IPS-18c (cell line): Measurements from ENCODE around the gene IRF7.
"Not testable (repeated sequence)": the region's sequence is repeated elsewhere in the genome, so short reads cannot be mapped to it uniquely, and the experiment has no call there.

Source experiments
- H3K4me3 ChIP-seq: 2 replicates; pipeline ENCODE4 v1.7.0; 2013; ENCODE audit warnings: low read depth, mild to moderate bottlenecking, low read length, moderate library complexity; ENCODE audit not compliant: insufficient read depth
- H3K9me3 ChIP-seq: one replicate; pipeline ENCODE4 v1.6.1; 2013; ENCODE audit warnings: mild to moderate bottlenecking, low read length, moderate library complexity; ENCODE audit not compliant: control insufficient read depth, insufficient read depth

IRF7 gene

DNA sequence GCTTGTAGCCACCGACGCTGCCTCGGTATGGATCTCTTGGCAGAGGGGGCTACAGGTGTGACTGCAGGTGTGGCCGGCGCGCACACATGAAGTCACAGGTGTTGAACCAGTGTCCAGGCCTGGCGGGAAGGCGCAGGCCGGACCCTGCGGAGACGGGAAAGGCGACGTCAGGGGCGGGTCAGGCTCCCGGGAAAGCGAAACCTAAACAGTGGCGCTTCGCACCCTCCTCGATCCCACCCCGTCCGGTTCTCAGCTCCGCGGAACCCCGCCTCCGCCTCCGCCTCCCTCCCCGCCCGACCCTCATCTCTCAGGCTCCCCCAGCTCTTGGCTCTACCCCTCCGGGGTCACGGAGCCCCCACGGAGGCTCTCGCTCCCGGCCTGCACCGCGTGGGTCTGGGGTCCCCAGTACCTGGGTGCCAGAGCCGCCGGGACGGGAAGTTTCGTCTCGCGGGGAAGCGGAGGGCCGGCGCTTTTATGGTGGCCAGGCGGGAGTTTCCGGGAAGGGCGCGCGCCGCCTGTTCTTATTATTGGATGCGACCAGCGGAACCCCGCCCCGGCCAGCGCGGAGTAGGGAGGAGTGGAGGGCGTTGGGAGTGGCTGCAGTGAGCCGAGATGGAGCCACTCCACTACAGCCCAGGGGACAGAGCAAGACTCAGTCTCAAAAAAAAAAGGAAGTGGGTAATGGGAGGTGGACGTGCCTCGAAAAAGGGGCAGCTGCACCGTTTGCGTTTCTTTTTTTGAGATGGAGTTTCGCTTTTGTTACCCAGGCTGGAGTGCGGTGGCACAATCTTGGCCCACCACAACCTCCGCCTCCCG, at the start of gene IRF7:
Gene IRF7, minus strand, starts transcription at position 447 of the 816 bp plus-strand sequence. CDS start 586 bp downstream, outside the sequence.
- Histone ChIP-seq H3K9me3 (no peaks in the 10 kb centered on the region), H3K4me3 (peak within 1 kb of the TSS; percentile 96)

DNA sequence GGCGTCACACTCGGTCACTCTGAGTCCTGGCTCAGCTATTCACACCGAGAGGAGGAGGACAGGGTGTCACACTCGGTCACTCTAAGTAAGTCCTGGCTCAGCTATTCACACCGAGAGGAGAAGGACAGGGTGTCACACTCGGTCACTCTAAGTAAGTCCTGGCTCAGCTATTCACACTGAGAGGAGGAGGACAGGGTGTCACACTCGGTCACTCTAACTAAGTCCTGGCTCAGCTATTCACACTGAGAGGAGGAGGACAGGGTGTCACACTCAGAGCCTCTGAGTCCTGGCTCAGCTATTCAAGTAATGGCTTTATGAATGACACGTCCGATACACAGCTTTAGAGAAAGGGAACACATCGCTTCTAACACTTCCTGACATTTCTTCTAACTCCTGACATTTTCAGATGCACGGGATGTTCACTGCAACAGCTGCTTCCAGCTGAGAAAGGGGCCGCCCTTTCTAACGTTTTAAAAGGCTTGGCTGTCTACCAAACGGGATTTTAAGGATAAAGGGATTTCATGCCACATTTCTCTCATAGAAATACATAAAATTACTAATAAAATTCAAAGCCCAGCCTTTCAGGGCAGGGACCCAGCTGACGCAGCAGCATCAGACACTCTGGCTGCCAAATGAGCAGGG, 49.4 kb upstream of the IRF7 start:
- no peak overlapping the region for H3K4me3 ChIP-seq

GRCh38 chr11:662689-663274, 47.0 kb upstream of the IRF7 start:
- Histone ChIP-seq H3K9me3 (no peaks in the 10 kb centered on the region), H3K4me3 (no peak overlapping the region)

More for the DNA sequence above, 49.4 kb upstream of the IRF7 start:
- H3K9me3 ChIP-seq: no peaks in the 10 kb centered on the region

DNA sequence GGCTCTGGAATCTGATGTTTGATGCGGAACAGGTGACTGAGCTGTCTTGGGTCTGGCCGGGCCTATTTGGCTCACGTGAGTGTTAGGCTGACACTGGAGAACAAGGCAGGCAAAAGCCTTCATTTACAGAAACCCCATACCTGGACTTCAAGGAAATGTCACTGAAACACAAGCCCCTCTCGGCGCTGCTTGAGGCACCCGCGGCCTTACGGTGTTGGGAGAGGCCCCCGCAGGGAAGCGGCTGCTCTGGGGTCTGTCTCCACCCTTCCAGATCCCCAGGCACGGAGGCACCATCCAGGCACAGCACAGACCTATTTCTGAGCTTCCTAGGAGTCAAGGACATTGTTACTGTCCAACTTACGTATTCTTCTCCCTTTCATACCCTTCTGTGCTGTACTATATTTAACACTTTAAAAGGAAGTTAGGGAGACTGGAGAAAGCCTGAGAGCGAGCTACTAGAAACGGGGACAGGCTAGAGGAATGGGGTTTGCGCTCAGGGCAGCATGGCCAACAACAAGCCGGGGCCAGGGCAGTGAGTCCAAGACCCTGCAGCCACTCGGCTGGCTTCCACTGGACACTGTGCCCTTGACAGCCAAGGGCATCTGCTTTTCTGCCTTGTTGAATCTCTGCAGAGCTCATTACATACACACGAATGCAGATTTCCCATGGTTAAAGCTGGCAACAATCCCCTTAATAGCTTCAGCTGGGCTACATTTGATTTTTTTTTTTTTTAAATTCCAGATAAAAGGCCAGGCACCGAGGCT, 45.1 kb upstream of the IRF7 start:
- Histone ChIP-seq H3K9me3 (no peaks in the 10 kb centered on the region), H3K4me3 (no peak overlapping the region)

- Histone ChIP-seq H3K9me3 (no peaks in the 10 kb centered on the region), H3K4me3 (no peak overlapping the region)
Measured at GRCh38 chr11:660281-660680, 44.5 kb upstream of the IRF7 start.

DNA sequence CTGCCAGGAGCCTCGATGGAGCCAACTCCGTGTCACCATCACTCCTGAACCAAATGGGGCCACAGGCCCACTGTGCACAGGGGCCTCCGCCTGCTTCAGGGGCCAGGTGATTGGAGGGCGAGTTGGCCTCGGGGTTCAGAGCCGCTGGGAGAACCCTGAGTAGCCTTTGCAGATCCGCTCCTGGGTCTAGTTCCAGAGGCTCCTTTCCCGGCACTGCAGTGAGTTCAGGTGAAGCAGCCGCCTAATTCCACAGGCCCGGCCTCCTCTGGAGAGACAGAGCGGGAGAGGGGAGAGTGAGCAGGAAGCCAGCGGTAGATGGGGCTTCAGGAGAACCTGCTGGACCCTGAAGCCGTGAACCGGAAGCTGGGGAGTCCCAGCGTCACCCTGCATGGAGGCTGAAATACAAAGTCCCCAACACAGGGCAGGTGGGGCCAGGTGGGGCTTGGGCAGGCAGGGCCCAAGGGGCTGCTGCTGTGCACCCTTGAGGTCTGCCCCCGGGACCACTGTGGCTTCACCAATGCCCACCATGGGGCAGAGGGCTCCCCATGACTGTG, 43.9 kb upstream of the IRF7 start:
- no peaks in the 10 kb centered on the region for H3K9me3 ChIP-seq

DNA sequence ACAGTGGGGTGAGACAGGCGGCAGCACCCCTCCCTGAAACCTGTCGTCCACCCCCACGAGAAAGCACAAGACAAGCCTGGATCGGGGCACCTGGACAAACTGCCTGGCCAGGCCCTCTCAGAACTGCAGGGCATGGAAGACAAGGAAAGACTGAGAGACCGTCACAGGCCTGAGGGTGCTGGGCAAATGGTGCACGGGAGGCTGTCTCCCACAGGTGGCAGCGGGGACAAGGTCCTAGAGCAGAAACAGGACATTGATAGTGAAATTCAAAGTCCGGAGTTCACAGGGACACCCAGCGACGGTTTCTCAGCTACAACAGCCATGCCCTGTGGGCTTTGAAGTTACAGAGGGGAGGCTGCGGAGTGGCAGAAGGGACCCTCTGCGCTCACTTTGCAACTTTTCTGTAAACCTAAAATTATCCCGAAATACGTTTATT, 42.0 kb upstream of the IRF7 start:
- Histone ChIP-seq H3K4me3 (no peak overlapping the region), H3K9me3 (no peaks in the 10 kb centered on the region)

More for the DNA sequence above, 43.9 kb upstream of the IRF7 start:
- no peak overlapping the region for H3K4me3 ChIP-seq

DNA sequence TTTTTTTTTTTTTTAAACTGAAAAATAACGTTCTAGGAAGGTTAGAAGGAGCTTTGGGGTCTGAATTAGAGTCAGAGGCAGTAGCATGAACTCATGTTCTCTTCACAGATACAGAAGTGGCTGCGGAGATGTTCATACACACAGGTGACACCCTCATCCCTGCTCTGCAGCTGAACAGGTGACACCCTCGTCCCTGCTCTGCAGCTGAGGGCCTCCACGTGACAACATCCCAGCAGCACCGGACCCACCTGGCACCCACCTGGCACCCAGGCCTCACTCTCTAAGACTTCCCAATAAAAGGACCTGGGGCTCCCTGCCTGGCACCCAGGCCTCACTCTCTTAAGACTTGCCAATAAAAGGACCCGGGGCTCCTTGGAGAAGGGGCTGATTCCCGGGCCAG, 41.1 kb upstream of the IRF7 start:
- Histone ChIP-seq H3K9me3 (no peaks in the 10 kb centered on the region), H3K4me3 (no peak overlapping the region)

- H3K4me3 ChIP-seq: no peak overlapping the region
- H3K9me3 ChIP-seq: no peaks in the 10 kb centered on the region
Measured at GRCh38 chr11:656426-656825, 40.7 kb upstream of the IRF7 start.

DNA sequence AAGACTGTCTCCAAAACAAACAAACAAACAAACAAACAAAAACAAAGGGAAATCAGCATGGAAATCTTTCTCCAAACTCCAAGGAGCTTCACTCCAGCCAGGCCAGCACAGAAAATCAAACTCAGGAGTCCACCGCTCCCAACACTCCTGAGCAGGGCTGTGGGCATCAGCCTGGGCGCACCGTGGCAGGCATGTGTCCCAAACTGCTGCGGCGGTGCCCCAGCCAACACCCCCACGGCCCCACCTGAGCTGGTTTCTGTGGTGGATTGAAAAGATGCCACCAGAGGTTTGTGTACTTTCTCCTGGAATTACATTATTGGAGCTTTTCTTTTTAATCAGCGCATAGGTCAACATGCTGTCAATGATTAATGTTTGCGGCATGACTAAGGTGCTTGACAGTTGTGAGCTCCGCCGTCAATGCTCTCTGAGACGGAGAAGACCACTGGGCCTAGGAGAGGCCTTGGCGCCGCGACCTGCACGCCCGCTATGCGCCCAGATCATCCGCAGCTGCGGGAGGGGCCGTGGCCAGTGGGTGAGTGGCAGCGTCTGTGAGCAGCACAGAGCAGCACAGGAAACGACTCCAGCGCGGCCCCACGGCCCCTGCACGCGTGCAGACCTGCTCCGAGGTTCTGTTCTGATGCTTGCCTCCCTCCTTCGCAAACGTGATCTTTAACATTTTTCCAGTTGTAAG, 39.4 kb upstream of the IRF7 start:
- Histone ChIP-seq H3K9me3 (no peaks in the 10 kb centered on the region), H3K4me3 (no peak overlapping the region)

GRCh38 chr11:654444-654843, 38.7 kb upstream of the IRF7 start:
- H3K9me3 ChIP-seq, H3K4me3 ChIP-seq: not testable (repeated sequence)

DNA sequence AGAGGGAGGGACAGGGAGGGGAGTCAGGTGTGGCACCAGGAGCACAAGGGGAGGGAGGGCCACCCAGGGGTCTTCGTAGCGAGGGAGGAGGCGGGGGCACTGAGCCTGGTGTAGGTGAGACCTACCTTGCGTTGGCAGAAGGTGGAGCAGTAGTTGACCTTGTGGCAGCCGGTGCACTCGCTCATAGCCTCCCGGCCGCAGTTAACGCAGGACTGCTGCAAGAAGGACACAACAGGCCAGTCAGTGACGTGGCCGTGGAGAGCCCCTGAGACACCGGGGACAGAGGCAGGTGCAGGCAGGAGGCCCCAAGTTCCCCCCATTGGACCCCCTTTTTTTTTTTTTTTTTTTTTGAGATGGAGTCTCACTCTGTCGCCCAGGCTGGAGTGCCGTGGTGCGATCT, 38.1 kb upstream of the IRF7 start:
- Histone ChIP-seq H3K9me3 (no peaks in the 10 kb centered on the region), H3K4me3 (no peak overlapping the region)

GRCh38 chr11:653136-653535, 37.4 kb upstream of the IRF7 start:
- not testable (repeated sequence) for H3K4me3 ChIP-seq, H3K9me3 ChIP-seq

DNA sequence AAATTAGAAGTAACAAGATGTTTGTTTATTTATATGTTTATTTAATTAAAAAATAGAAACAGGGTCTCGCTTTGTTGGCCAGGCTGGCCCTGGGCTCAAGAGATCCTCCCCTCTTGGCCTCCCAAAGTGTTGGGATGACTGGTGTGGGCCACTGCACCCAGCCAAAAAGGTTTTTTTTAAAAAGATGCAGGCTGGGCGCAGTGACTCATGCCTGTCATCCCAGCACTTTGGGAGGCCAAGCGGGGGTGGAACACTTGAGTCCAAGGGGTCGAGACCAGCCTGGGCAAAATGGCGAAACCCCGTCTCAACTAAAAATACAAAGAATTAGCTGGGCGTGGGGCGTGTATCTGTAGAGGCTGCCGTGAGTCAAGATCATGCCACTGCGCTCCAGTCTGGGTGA, 34.7 kb upstream of the IRF7 start:
- Histone ChIP-seq H3K9me3 (no peaks in the 10 kb centered on the region), H3K4me3 (no peak overlapping the region)

DNA sequence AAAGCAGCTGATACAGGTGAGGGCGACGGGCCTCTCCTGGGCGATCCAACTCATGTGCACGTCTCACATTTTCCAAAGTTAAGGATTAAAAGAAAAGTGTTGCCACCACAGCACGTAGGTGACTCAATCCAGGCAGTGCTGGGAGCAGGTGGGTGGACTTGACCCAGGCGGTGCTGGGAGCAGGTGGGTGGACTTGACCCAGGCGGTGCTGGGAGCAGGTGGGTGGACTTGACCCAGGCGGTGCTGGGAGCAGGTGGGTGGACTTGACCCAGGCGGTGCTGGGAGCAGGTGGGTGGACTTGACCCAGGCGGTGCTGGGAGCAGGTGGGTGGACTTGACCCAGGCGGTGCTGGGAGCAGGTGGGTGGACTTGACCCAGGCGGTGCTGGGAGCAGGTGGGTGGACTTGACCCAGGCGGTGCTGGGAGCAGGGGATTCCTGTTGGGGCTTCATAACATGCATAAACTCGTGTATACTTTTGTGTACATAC, 32.0 kb upstream of the IRF7 start:
- not testable (repeated sequence) for H3K9me3 ChIP-seq, H3K4me3 ChIP-seq

- Histone ChIP-seq H3K4me3 (no peak overlapping the region), H3K9me3 (no peaks in the 10 kb centered on the region)
Measured at GRCh38 chr11:646214-646613, 30.5 kb upstream of the IRF7 start.

DNA sequence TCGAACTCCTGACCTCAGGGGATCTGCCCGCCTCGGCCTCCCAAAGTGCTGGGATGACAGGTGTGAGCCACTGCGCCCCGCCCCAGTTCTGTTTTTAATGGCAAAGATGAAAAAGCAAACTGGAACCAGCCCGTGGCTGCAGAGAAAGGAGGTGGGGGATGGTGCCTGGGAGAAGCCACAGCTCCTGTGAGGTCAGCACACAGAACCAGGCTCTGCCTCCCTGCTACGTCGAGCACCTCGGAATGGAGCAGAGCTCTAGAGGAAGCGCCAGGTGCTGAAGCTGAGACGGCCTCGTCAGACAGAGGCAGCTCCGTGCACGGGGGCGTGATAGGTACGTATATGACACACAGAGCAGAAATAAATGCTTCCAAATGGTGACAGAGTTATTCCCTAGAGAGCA, 29.8 kb upstream of the IRF7 start:
- Histone ChIP-seq H3K9me3 (no peaks in the 10 kb centered on the region), H3K4me3 (no peak overlapping the region)
